ENCODE results near the gene SERPINF2.

SERPINF2 gene

DNA sequence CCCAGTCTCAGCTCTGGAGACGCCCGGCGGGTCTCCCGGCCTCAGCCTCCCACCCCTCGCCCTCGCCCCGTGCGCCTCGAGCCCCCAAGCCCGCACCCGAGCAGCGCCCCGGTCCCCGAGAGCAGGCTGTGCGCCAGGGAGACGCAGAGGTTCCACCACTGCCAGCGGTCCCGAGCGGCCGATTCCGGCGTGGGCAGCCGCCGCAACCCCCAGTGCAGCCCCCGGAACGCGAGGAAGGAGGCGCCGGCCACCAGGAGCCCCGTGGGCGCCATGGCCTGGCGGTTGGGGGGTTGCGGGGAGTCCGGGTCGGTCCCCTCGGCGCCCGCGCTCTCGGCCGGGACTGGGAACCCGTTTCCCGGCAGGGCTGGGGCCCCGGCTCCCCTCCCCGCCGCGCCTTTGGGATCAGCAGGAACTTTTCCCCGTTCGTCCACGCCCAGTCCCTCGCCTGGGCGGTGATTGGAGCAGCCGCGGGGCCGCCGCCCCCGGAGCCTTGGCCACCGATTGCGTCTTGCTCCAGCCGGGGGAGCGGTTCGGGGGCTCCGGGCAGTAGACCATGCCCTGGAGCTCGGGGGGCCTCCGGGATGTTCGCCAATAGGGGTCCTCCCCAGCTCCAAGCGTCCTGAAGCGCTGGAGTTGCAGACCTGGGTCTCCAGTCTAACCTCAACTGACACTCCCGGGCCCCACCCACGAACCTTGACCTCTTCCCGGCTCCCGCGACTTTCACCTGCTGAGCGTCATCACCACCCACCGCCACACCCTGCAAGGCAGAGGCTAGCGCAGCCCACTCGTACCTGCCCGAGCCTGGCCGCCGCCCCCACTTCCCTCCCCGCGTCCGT is 32.5 kb upstream of the SERPINF2 start, which contains the start of gene TLCD2:
TLCD2 (minus strand) TSS at position 407 of the 836 bp plus-strand sequence; CDS start at position 272, 135 bp downstream.
- 1% methylated on average over 83 of the region's 83 CpGs for WGBS, 2 experiments
- Histone ChIP-seq H3K27ac (ENCODE audit: insufficient read depth, low read depth, low read length, poor library complexity, severe bottlenecking) (no peak within 1 kb of the TSS), H3K9me3 (ENCODE audit: control insufficient read depth, low read length) (no peaks in the 10 kb centered on the region), H3K36me3 (ENCODE audit: control insufficient read depth, insufficient read depth, low read length) (no peaks in the 10 kb centered on the region), H3K4me3 (ENCODE audit: insufficient read depth, low read depth, low read length) (peak within 1 kb of the TSS; percentile 53), H3K27me3 (ENCODE audit: control insufficient read depth, insufficient read depth, low read length, poor library complexity, severe bottlenecking) (peaks cover 32% of the 10 kb centered on the region), H3K4me1 (ENCODE audit: control insufficient read depth, insufficient read depth, low read length) (peaks cover 17% of the 10 kb centered on the region)

DNA sequence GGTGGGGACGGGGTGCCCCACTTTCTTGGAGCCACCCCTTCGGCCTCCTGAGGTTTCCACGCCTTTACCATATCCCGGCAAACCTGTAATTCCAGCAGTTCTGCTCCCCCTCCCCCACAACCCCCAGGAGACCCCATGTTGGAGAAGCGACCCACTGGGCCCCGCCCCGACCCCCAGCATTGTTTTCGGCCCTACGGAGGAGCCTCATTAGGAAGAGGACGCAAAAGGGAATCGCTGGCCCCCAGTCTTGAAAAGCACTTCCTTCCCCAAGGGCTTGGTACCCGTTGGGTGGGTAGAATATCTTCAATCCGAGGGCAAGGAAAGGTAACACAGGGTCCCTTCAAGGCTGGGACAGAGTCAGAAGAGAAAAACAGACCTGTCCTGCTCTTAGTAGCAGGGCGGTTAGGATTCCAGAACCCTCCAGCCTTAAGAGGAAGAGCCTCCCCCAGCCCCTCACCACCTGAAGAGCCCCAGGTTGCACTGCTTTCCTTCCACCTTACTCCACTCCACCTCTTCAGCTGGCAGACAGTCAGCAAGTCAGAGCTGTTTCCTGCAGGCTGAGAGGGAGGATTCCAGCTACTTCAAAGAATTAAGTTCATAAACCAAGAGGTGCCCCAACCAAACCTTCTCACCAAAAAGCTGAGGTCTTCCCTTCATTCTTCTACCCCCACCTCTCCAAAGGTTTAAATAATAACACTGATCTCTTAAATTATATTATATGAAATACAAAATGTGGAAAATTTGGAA is 31.7 kb upstream of the SERPINF2 start:
- Histone ChIP-seq H3K27ac (ENCODE audit: insufficient read depth, low read depth, low read length, poor library complexity, severe bottlenecking) (no peak overlapping the region), H3K27me3 (ENCODE audit: control insufficient read depth, insufficient read depth, low read length, poor library complexity, severe bottlenecking) (peaks cover 32% of the 10 kb centered on the region), H3K4me1 (ENCODE audit: control insufficient read depth, insufficient read depth, low read length) (peaks cover 19% of the 10 kb centered on the region), H3K9me3 (ENCODE audit: control insufficient read depth, low read length) (no peaks in the 10 kb centered on the region), H3K36me3 (ENCODE audit: control insufficient read depth, insufficient read depth, low read length) (no peaks in the 10 kb centered on the region), H3K4me3 (ENCODE audit: insufficient read depth, low read depth, low read length) (peak overlapping the region; percentile 53)
- 11 to 15% methylated on average over 14 of the region's 14 CpGs for WGBS, 2 experiments

DNA sequence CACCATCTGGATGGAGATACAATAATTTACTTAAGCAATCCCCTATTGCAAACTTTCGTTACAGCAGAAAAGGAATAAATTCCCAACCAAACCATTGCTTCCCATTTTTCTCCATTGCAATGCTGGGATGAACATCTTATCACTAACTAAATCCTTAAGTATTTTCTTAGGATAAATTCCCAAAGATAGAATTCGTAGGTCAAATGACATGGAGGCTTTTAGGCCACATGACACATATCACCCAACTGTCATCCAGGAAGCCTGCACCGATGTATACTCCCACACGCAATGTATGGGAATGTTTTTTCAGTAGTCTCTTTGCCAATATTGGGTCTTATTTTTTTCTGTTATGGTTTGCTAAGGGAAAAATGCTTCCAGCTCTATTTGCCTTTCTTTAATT is 30.9 kb upstream of the SERPINF2 start:
- H3K9me3 ChIP-seq (ENCODE audit: control insufficient read depth, low read length): no peaks in the 10 kb centered on the region
- H3K36me3 ChIP-seq (ENCODE audit: control insufficient read depth, insufficient read depth, low read length): no peaks in the 10 kb centered on the region
- H3K27ac ChIP-seq (ENCODE audit: insufficient read depth, low read depth, low read length, poor library complexity, severe bottlenecking): no peak overlapping the region
- peaks cover 19% of the 10 kb centered on the region for H3K4me1 ChIP-seq (ENCODE audit: control insufficient read depth, insufficient read depth, low read length)
- WGBS, 2 experiments: 94 to 96% methylated on average over 4 of the region's 4 CpGs
- no peak overlapping the region for H3K4me3 ChIP-seq (ENCODE audit: insufficient read depth, low read depth, low read length)
- H3K27me3 ChIP-seq (ENCODE audit: control insufficient read depth, insufficient read depth, low read length, poor library complexity, severe bottlenecking): peaks cover 32% of the 10 kb centered on the region

DNA sequence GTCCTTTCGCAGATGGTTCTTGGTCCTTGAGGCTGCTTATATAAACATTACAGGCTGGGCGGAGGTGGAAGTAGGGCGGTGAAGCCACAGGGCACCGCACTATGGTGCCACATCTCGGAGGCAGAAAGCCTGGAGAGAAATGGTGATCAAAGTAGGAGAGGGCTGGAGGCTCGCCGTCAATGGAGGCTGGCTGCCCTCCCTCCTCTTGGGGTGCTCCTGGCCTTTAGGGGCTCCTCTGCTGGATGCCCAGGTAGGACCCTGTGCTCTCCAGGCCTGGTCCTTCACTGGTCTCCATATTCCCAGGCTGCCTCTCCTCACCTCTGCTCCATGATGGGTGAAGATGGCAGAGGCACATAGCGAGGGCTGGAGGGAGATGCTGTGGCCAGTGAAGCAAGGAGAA is 30.4 kb upstream of the SERPINF2 start:
- H3K36me3 ChIP-seq (ENCODE audit: control insufficient read depth, insufficient read depth, low read length): no peaks in the 10 kb centered on the region
- no peaks in the 10 kb centered on the region for H3K9me3 ChIP-seq (ENCODE audit: control insufficient read depth, low read length)
- peaks cover 32% of the 10 kb centered on the region for H3K27me3 ChIP-seq (ENCODE audit: control insufficient read depth, insufficient read depth, low read length, poor library complexity, severe bottlenecking)
- no peak overlapping the region for H3K4me3 ChIP-seq (ENCODE audit: insufficient read depth, low read depth, low read length)
- 94 to 95% methylated on average over 8 of the region's 8 CpGs for WGBS, 2 experiments
- no peak overlapping the region for H3K27ac ChIP-seq (ENCODE audit: insufficient read depth, low read depth, low read length, poor library complexity, severe bottlenecking)
- peaks cover 19% of the 10 kb centered on the region for H3K4me1 ChIP-seq (ENCODE audit: control insufficient read depth, insufficient read depth, low read length)

DNA sequence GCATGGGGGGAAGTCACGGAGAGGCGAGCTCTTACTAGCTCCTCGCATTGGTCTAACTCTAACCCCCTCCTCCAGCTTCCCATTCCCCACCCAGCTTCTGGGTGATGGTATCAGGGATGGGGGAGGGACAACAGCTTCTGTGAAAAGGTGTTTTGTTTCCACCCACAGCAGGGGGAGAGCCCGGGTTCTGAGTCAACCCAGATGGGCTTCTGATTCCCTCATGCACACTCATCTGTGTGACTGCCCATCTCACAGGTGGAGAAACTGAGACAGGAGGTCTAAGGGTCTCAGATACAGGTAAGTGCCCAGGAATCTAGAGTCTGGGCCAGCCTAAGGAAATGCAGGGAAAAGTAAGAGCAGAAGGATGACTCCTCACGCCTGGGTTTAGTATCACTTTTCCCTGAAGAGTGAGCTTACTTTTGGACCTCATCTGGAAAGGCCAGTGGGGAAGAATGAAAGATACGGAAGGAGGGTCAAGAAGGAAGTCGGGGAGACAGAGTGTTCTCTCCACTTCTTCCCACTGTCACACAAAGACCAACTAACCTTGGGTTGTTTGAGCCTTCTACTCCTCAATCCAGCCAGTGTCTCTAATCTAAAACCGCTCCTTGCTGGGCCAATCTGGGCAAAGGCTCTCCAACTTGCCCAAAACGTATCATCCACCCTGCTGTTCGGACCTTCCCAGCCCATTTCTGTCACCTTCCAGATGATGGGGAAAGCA is 29.4 kb upstream of the SERPINF2 start:
- WGBS, 2 experiments: 69 to 77% methylated on average over 8 to 10 of the region's 10 CpGs
- Histone ChIP-seq H3K9me3 (ENCODE audit: control insufficient read depth, low read length) (no peaks in the 10 kb centered on the region), H3K27ac (ENCODE audit: insufficient read depth, low read depth, low read length, poor library complexity, severe bottlenecking) (no peak overlapping the region), H3K27me3 (ENCODE audit: control insufficient read depth, insufficient read depth, low read length, poor library complexity, severe bottlenecking) (peaks cover 32% of the 10 kb centered on the region), H3K36me3 (ENCODE audit: control insufficient read depth, insufficient read depth, low read length) (no peaks in the 10 kb centered on the region), H3K4me1 (ENCODE audit: control insufficient read depth, insufficient read depth, low read length) (peaks cover 24% of the 10 kb centered on the region), H3K4me3 (ENCODE audit: insufficient read depth, low read depth, low read length) (no peak overlapping the region)

DNA sequence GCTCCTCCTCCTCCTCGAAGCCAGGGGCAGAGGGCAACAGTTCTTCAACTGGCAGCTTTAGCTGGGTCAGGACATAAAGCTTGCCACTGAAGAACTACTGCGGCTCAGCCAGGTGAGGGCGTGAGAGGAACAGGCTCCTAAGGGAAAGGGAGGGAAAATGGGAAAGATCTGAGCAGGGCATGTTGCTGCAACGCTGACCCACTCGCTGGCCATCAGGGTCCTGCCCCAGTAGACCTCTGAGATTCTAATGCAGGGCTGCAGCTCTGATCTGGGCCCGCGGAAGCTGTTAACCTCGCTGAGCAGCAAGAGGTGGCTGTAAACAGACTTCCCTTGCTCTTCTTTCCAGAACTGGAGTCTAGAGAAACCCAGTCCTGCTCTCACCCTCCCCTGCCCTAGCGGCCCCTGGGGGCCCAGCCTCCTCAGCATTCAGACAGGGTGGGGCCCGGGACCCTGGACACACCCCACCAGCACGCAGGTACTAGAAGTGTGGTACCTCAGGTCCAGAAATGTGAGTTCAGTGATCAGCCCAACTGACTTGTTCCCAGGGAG is 28.7 kb upstream of the SERPINF2 start:
- Histone ChIP-seq H3K9me3 (ENCODE audit: control insufficient read depth, low read length) (no peaks in the 10 kb centered on the region), H3K27me3 (ENCODE audit: control insufficient read depth, insufficient read depth, low read length, poor library complexity, severe bottlenecking) (peaks cover 30% of the 10 kb centered on the region), H3K27ac (ENCODE audit: insufficient read depth, low read depth, low read length, poor library complexity, severe bottlenecking) (peak overlapping the region; percentile 82), H3K36me3 (ENCODE audit: control insufficient read depth, insufficient read depth, low read length) (no peaks in the 10 kb centered on the region), H3K4me3 (ENCODE audit: insufficient read depth, low read depth, low read length) (peak overlapping the region; percentile 86), H3K4me1 (ENCODE audit: control insufficient read depth, insufficient read depth, low read length) (peaks cover 24% of the 10 kb centered on the region)
- 4 to 5% methylated on average over 11 of the region's 11 CpGs for WGBS, 2 experiments

DNA sequence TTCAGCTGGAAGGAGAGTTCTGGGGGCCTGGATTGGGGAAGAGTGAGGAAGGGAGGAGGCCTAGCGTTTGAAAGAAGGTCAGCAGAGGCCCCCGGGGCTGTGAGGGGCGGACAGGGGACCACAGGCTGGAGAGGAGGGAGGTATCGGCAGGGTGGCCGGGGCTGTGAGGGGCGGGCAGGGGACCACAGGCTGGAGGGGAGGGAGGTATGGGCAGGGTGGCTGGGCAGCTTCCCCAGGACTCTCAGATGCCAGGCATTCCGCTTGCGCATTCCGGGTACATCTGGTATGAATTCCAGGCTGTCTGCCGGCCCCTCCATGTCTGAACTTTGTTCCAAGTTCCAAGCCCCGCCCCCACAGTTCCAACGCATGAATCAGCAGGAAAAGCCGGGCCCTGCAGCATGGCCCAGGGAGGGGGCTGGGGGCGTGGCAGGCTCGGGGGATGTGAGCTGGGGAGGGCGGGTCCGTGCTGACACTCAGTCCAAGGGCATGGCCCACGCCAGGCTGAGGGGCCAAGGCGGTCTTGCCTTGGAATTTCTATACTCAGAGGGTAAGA is 28.2 kb upstream of the SERPINF2 start:
- 1 to 2% methylated on average over 19 of the region's 19 CpGs for WGBS, 2 experiments
- Histone ChIP-seq H3K4me1 (ENCODE audit: control insufficient read depth, insufficient read depth, low read length) (peaks cover 24% of the 10 kb centered on the region), H3K9me3 (ENCODE audit: control insufficient read depth, low read length) (no peaks in the 10 kb centered on the region), H3K4me3 (ENCODE audit: insufficient read depth, low read depth, low read length) (peak overlapping the region; percentile 86), H3K27me3 (ENCODE audit: control insufficient read depth, insufficient read depth, low read length, poor library complexity, severe bottlenecking) (peaks cover 25% of the 10 kb centered on the region), H3K36me3 (ENCODE audit: control insufficient read depth, insufficient read depth, low read length) (no peaks in the 10 kb centered on the region), H3K27ac (ENCODE audit: insufficient read depth, low read depth, low read length, poor library complexity, severe bottlenecking) (peak overlapping the region; percentile 82)

DNA sequence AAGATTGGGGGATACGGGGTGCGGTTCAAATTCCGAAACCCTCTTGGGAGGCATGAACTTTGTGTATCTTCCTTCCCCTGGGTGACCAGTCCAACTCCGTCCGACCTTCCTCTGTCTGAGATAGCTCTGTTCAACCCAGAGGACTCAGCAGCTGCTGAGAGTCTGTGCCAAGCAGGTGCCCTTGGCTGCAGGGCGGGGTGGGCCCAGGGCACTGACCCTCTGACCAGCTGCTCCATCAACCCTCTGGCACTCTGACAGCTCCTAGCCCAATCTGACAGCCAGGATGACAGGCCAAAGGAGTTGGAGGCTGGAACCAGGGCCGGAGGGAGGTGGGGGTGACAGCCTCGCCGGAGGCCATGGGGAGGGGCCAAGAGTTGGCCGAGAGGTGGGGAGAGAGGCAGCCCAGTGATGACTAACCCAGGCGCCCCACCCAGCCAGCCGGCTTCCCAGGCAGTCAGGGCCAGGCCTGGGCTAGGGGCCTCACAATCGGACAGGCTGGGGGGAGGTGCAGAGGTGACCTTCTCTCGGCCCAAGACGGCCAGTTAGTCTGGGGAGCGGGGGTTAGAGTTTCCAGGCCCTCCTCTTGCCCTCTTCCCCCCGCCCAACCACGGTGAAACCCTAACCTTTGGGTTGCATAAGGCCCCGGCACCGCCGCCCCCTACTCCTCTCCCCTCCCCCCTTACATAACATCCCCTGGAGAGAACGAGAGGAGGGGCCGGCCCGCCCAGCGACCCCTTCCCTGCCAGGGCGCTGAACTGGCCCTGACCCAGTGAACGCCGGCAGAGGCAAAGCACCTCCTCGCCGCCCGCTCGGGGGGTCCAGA is 27.5 kb upstream of the SERPINF2 start:
- H3K4me3 ChIP-seq (ENCODE audit: insufficient read depth, low read depth, low read length): peak overlapping the region; percentile 86
- H3K4me1 ChIP-seq (ENCODE audit: control insufficient read depth, insufficient read depth, low read length): peaks cover 24% of the 10 kb centered on the region
- H3K27me3 ChIP-seq (ENCODE audit: control insufficient read depth, insufficient read depth, low read length, poor library complexity, severe bottlenecking): peaks cover 18% of the 10 kb centered on the region
- H3K27ac ChIP-seq (ENCODE audit: insufficient read depth, low read depth, low read length, poor library complexity, severe bottlenecking): peak overlapping the region; percentile 76
- H3K9me3 ChIP-seq (ENCODE audit: control insufficient read depth, low read length): no peaks in the 10 kb centered on the region
- 1 to 2% methylated on average over 32 of the region's 32 CpGs for WGBS, 2 experiments
- no peaks in the 10 kb centered on the region for H3K36me3 ChIP-seq (ENCODE audit: control insufficient read depth, insufficient read depth, low read length)

DNA sequence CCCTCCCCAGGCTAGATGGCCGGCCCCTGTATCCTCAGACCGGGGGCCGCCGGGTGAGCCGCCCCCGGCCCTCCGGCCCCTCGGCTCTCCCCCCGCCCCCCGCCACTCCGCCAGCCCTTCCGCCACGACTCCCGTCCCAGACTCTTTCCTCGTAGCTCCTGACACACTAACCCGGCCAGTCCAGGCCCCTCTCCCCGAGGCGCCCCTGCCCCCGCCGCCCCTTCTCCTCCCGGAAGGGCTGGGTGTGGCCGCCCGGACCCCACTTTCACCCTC is 26.9 kb upstream of the SERPINF2 start:
- peaks cover 13% of the 10 kb centered on the region for H3K27me3 ChIP-seq (ENCODE audit: control insufficient read depth, insufficient read depth, low read length, poor library complexity, severe bottlenecking)
- peak overlapping the region; percentile 76 for H3K27ac ChIP-seq (ENCODE audit: insufficient read depth, low read depth, low read length, poor library complexity, severe bottlenecking)
- H3K9me3 ChIP-seq (ENCODE audit: control insufficient read depth, low read length): no peaks in the 10 kb centered on the region
- peaks cover 24% of the 10 kb centered on the region for H3K4me1 ChIP-seq (ENCODE audit: control insufficient read depth, insufficient read depth, low read length)
- 0 to 1% methylated on average over 23 of the region's 23 CpGs for WGBS, 2 experiments
- no peaks in the 10 kb centered on the region for H3K36me3 ChIP-seq (ENCODE audit: control insufficient read depth, insufficient read depth, low read length)
- peak overlapping the region; percentile 86 for H3K4me3 ChIP-seq (ENCODE audit: insufficient read depth, low read depth, low read length)
